Activated CD4-positive, CD25-positive, alpha-beta regulatory T cell treated with anti-CD3 and anti-CD28 coated beads, Interleukin-2, amount 50 U/mL, for 16 hours (primary cell): ENCODE data around the gene SLF1.

Source experiments
- DNase-seq: peaks from one replicate; pipeline ENCODE4 v3.0.0-alpha.2; 2020; ENCODE audit warnings: low read depth, low spot score

SLF1 gene

GRCh38 chr5:94711785-94712184, 93.3 kb downstream of the SLF1 start:
- no peak for DNase-seq

DNA sequence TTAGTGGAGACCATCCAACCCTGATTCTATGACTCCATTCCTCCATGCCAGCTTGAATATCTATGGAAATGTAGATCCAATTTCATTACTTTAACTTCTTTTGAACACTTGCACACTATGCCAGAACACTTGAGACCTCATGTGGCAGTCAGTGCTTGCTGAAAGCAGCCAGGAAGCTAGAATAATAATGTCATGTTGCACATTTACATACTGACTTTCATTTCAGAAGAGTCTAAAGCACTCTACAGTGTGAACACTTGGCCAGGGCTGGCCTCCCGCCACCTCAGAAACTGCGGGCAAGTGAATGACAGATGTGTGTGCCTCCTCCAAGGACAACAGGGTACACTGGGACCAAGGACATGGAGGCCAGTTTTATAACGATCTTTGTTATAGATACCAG, 97.3 kb downstream of the SLF1 start:
- DNase-seq: no peak

DNA sequence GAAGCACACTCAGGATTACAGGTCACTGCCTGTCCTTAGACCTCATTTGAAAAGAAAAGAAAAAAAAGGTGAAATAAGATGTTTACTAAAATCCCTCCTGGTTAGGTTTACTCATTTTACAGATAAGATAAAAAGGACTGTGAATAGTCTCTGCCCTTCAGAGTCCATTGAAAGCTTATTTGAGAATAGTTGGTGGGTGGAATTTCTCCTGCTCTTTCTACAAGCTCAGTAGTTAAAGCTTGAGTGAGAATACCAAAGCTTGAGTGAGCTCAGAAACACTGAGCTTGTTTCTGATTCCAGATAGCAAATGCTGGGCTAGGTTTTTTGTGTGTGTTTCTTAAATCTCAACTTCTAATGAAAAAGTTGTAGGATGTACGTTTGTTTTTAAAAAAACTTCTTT, 106.7 kb downstream of the SLF1 start:
- no peak for DNase-seq

- no peak for DNase-seq
Observed at GRCh38 chr5:94731471-94731870, 113.0 kb downstream of the SLF1 start.

DNA sequence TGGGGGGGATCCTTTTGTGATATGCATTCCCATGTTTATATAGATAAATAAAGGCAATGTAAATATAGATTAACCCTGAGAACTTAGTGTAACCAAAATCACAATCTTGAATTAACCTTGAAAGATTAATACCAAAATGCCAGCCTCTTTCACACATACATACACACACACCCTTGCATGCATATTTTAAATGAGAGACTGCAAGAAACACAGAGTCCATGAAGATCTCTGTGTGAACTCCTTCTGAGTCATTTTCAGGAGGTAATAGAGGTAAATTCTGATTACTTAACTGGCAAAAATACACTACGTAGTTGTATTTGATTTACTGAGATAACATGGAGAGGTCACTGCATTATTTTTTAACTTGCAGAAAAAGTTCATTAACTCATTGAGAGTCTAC, 118.0 kb downstream of the SLF1 start:
- DNase-seq: no peak

GRCh38 chr5:94740286-94740685, 121.8 kb downstream of the SLF1 start:
- no peak for DNase-seq

GRCh38 chr5:94742852-94743251, 124.4 kb downstream of the SLF1 start:
- DNase-seq: no peak

DNA sequence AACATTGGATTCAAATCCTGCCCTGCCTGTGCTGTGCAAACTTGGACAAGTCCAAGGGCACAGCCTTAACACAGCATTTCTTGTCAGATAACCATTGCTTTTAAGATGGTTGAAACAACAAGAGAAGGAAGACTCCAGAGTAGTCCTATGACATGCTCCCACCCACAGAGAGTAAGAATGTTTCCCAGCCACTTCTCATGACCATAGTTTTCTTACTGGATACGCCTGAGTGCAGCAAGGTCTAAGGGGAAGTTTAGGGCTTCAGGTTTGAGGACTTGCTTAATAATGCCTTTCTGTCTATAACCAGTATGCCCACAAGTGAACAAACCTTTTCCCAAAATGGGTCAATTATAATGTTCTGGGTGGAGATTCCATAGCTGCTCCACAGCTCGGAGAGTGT, 126.4 kb downstream of the SLF1 start:
- no peak for DNase-seq

DNA sequence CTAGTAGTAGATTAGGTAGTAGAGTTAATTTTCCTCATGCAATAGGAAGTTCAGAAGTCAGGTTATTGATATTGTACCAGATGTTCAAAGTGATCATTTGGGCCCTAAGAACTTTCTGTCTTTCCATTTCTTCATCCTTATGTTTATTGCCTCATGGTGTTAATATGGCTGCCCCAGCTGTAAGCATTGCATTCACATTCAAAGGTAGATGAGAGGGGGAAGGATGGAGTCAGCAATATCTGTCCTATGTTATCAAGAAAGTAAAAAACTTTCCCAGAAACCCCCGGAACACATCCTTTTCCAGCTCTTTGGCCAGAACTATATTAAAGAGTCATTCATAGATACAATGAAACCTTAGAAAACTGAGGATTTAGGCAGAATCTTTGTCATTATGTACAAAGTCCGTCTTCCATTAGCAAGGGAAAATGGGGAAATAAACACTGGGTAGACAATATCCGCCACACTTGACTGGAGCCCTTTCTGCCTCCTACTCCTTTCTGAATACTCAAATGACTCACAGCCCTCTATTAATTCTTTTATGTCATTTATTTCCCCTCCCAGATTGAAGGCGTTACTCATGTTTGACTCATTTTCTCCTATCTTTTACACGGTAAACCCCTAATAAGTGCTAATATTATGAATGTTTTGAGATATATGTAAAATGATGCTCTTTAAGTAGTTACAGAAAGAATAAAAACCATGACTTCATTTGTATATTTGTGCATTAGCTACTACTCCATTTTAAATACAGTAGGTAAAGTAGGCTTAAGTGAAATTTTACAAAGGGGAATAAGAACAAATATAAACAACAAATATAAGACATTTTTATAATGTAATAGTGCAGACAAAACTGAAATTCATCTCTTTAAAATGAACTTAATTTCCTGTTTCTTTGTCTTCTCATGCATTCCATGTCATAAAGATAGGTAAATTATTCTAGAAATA, 127.6 kb downstream of the SLF1 start:
- DNase-seq: no peak

DNA sequence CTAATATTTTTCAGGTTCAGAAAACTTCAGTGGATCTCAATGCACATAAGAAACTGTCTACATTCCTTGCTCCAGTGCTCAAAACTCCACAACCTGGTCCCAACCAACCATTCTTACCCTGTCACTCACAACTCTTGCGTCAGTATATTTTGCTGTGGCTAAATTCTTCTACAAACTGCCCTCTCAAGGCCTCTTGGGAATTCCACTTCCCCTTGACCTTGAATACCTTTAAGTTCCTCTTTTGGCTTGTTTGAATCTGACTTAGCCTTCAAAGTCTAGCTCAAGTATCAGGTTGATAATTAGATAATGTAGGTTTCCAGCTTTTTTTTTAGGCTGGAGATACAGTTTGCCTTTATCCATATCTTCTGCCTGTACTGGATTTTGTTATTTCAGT, 128.3 kb downstream of the SLF1 start:
- DNase-seq: no peak
